HG03045 (cell line): Measurements from ENCODE around the gene ATF4.

Source experiments
- ATAC-seq: cut with Tn5 transposase; IDR thresholded peaks from one replicate; pipeline ENCODE4 v1.9.1; 2021; ENCODE audit warnings: mild to moderate bottlenecking, moderate library complexity; ENCODE audit not compliant: unreplicated experiment

Gene ATF4

GRCh38 chr22:39520226-39521105 lies at the start of gene ATF4:
ATF4 (plus strand) TSS chr22:39520562; CDS start chr22:39521446, 884 bp downstream.
- ATAC-seq, result peak; percentile 47

- peak; percentile 47 for ATAC-seq
Measured at GRCh38 chr22:39471381-39472141, 48.8 kb upstream of the ATF4 start.

DNA sequence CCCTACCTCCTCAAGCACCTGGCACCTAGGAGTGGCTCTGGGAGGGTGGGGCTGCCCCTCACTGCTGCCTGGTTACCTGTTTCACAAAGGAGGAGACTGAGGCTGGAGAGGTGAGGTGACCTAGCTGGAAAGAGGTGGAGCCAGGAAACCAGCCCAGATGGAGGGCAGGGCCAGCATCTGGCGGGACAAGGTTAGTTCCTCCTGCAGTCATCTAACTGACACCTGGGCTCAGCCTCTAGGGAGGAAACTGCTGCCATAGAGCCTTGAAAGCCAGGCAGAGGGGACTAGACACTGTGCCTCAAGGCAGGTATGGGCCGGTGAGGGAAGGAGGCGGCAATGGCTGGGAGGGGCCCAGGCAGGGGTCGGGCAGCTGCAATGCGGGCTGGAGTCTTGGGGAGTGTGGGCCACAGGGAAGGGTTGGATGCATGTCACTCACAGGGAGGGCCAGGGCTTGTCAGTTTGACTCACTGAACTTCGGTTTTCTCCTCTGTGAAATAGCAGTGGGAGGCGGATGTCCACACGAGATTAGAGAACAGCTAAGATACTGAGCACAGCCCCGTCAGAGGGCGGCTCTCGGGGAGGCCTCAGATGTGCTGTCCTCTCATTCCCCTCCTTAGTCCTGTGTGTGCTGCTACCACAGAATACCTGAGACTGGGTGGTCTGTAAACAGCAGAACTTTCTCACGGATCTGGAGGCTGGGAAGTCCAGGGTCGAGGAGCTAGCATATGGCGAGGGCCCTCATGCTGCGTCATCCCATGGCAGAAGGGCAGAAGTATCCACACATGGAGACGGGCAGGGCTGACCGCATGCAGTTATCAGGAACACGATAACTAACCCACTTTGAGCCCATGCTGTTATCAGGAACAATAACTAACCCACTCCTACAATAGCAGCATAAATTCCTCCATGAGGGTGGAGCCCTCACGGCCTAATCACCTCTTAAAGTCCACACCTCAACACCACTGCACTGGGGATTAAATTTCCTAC lies 47.5 kb upstream of the ATF4 start:
- no peak for ATAC-seq

DNA sequence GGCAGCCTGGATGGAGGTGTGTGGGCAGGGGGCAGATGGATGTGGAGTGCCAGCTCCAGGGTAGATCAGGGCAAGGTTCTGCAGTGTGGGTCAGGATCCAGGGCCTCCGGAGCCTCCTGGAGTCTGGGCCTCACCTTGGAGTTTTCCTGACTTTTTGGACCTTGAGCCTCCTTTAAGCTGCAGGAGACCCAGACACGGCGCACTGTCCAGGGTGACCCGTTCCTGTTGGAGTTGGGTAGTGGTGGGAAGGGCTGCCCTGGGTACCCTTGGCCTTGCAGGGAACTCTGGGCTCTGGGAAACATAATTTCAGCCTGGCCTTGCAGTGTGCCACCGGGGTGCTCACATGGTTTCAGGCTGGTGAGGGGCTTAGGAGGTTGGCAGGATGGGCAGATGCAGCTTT lies 46.5 kb upstream of the ATF4 start:
- ATAC-seq, result no peak

- ATAC-seq, result no peak
Measured at GRCh38 chr22:39474351-39475111, 45.8 kb upstream of the ATF4 start.

DNA sequence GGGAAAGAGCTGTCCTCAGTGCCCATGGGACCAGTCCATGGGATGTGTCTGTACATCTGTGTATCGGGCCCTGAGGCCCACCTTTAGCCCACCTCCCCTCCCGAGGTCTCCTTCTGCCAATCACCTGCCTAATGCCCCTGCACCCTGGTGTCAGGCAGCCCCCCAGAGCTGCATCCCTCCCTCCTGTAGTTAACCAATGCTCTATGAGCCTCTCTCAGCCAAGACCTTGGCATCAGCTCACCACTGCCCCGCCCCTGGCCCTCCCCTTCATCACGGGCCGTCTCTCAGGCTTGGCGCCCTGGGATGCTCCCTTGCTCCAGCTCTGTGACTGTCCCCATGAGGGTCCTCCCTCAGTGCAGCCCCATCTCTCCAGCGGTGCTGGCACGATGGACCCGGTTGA lies 45.0 kb upstream of the ATF4 start:
- ATAC-seq, result no peak

GRCh38 chr22:39475902-39476301 lies 44.5 kb upstream of the ATF4 start:
- no peak for ATAC-seq

- ATAC-seq, result no peak
Measured at GRCh38 chr22:39476664-39477063, 43.7 kb upstream of the ATF4 start.

GRCh38 chr22:39477542-39477941 lies 42.8 kb upstream of the ATF4 start:
- ATAC-seq, result no peak

GRCh38 chr22:39478441-39478850 lies 41.9 kb upstream of the ATF4 start:
- ATAC-seq, result no peak

DNA sequence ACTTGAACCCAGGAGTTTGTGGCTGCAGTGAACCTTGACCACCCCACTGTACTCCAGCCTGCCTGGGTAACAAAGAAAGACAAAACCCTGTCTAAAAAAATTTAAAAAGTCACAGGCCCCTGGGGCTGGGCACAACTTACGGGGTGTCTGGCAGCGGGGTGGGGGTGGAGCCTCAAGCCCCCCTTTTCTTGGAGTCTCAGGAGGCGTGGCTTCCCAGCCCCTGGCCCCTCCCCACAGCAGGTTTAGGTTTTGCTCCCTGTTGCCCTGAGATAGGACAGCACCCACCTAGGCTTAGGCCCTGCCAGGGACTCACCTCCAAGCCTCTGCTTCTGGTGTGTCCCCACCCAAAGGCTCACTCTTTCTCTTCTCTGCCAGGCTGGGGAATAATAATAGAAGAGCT lies 41.1 kb upstream of the ATF4 start:
- ATAC-seq, result no peak

DNA sequence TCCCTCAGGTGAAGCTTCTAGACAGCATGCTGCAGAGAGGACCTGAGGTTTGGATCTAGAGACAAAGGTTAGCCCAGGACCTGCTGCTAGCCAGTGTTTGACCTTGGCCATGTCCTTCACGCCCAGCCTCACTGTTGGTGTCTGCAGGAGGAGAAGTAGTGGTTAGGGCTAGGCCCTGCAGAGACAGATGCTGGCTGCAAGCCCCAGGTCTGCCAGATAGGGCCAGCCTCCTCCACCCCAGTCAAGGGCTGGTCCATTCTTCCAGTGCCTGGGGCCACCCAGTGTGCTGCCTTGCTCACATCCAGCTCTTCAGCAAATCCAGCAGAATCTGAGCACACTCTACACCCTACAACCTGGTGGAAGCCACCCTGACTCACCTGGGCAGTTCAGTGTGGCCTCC lies 39.8 kb upstream of the ATF4 start:
- ATAC-seq, result no peak

- no peak for ATAC-seq
Measured at GRCh38 chr22:39481054-39481453, 39.3 kb upstream of the ATF4 start.

DNA sequence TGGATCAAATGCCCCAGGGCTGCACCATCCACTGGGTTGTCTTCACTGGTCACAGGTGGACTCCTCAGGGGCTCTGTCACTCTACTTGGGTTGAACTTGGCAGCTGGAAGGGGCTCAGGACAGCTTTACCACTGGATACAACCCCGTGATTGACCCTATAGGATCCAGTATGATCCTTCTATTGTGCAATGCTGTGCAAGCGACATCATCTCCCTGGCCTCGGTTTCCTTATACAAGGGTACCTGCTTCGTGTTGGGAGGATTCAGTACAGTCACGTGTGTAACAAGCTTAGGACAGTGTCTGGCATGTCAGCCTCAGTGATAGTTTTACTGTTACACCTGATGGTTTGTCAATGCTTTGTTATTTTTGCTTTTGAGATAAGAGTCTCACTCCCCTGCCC lies 38.8 kb upstream of the ATF4 start:
- ATAC-seq, result no peak

GRCh38 chr22:39482768-39483167 lies 37.6 kb upstream of the ATF4 start:
- no peak for ATAC-seq

DNA sequence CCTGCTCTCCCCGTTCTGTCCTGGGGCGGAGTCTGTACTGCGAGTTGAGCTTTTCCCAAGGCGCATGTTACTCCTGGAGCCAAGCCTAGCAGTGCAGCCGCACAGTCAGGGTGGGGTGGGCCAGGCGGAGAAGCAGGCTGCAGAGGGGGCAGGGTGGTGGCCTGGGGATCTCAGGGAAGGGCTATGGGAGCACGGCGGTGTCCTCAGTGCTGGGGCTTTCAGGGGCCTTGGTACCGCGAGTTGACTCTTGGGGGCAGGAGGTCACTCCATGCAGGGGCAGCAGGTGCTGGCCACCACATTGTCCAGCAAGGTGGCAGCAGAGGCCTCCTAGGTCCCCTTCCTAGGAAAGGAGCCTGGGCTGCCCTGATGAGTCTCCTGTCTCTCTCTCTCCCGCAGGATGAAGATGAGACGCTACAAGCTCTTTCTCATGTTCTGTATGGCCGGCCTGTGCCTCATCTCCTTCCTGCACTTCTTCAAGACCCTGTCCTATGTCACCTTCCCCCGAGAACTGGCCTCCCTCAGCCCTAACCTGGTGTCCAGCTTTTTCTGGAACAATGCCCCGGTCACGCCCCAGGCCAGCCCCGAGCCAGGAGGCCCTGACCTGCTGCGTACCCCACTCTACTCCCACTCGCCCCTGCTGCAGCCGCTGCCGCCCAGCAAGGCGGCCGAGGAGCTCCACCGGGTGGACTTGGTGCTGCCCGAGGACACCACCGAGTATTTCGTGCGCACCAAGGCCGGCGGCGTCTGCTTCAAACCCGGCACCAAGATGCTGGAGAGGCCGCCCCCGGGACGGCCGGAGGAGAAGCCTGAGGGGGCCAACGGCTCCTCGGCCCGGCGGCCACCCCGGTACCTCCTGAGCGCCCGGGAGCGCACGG lies 33.2 kb upstream of the ATF4 start:
- ATAC-seq, result no peak

DNA sequence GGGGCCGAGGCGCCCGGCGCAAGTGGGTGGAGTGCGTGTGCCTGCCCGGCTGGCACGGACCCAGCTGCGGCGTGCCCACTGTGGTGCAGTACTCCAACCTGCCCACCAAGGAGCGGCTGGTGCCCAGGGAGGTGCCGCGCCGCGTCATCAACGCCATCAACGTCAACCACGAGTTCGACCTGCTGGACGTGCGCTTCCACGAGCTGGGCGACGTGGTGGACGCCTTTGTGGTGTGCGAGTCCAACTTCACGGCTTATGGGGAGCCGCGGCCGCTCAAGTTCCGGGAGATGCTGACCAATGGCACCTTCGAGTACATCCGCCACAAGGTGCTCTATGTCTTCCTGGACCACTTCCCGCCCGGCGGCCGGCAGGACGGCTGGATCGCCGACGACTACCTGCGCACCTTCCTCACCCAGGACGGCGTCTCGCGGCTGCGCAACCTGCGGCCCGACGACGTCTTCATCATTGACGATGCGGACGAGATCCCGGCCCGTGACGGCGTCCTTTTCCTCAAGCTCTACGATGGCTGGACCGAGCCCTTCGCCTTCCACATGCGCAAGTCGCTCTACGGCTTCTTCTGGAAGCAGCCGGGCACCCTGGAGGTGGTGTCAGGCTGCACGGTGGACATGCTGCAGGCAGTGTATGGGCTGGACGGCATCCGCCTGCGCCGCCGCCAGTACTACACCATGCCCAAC lies 32.4 kb upstream of the ATF4 start:
- no peak for ATAC-seq

GRCh38 chr22:39488563-39489083 lies 31.7 kb upstream of the ATF4 start:
- no peak for ATAC-seq
